ENCODE measurements around the gene MRPS15. TPM values are rescaled to one million over a fixed set of nuclear protein-coding genes. Genes with fewer than 3 reads are reported as not detected.

MRPS15 gene
- total RNA-seq, 4 donors from 2014 or later: 45.6 to 85.9 (median 56.3) TPM

GRCh38 chr1:36453051-36453450, 11.1 kb downstream of the MRPS15 start:
- TF ChIP-seq POLR2A (IDR thresholded peaks at IDR 0.05) (no peak), CTCF (IDR thresholded peaks at IDR 0.05) (no peak)
- Histone ChIP-seq H3K27me3 (no peaks in the 10 kb centered on the region), H3K27ac (no peak overlapping the region), H3K36me3 (peaks cover 20 to 25% of the 10 kb centered on the region in 2 donors), H3K9me3 (no peaks in the 10 kb centered on the region), H3K4me1 (peaks cover 9 to 13% of the 10 kb centered on the region in 2 donors), H3K4me3 (replicated peaks in 1 of 3) (no peak overlapping the region)
- intact Hi-C loops (cut with DNase I): no loop called here
- DNase-seq: no peak
- WGBS, 2 donors: 95 to 100% methylated on average over 3 of the region's 3 CpGs

- no peak for DNase-seq
- TF ChIP-seq CTCF (IDR thresholded peaks at IDR 0.05) (no peak), POLR2A (IDR thresholded peaks at IDR 0.05) (no peak)
- intact Hi-C loops (cut with DNase I): no loop called here
- WGBS, 2 donors: 25 to 33% methylated on average over 18 of the region's 18 CpGs
- Histone ChIP-seq H3K4me3 (replicated peaks in 1 of 3) (peak overlapping the region; percentile 42 to 80 (median 51)), H3K36me3 (peaks cover 8 to 13% of the 10 kb centered on the region in 2 donors), H3K27ac (peak overlapping the region; percentile 96 to 98 (median 97)), H3K4me1 (peaks cover 13 to 17% of the 10 kb centered on the region in 2 donors), H3K9me3 (no peaks in the 10 kb centered on the region), H3K27me3 (no peaks in the 10 kb centered on the region)
Measured at GRCh38 chr1:36450919-36451305, 13.3 kb downstream of the MRPS15 start.

GRCh38 chr1:36450270-36450918, 13.8 kb downstream of the MRPS15 start, which contains the start of gene OSCP1:
Gene OSCP1, minus strand, starts transcription at chr1:36450451. Its CDS starts 82 bp downstream, at chr1:36450369.
- H3K4me1 ChIP-seq: peaks cover 13 to 17% of the 10 kb centered on the region in 2 donors
- no peaks in the 10 kb centered on the region for H3K27me3 ChIP-seq
- TF ChIP-seq POLR2A (IDR thresholded peaks at IDR 0.05) (peak; percentile 74 to 92), CTCF (IDR thresholded peaks at IDR 0.05) (no peak)
- peak within 1 kb of the TSS; percentile 42 to 80 (median 51) for H3K4me3 ChIP-seq (replicated peaks in 1 of 3)
- DNase-seq: peak; percentile 96
- H3K9me3 ChIP-seq: no peaks in the 10 kb centered on the region
- peak within 1 kb of the TSS; percentile 96 to 98 (median 97) for H3K27ac ChIP-seq
- H3K36me3 ChIP-seq: peaks cover 3 to 8% of the 10 kb centered on the region in 2 donors
- WGBS, 2 donors: 1 to 2% methylated on average over 28 to 39 of the region's 48 CpGs
- intact Hi-C loops (cut with DNase I): no loop called here

GRCh38 chr1:36448530-36449056, 15.6 kb downstream of the MRPS15 start:
- Histone ChIP-seq H3K9me3 (no peaks in the 10 kb centered on the region), H3K4me1 (peaks cover 13 to 17% of the 10 kb centered on the region in 2 donors), H3K27me3 (no peaks in the 10 kb centered on the region), H3K27ac (no peak overlapping the region), H3K4me3 (replicated peaks in 1 of 3) (no peak overlapping the region), H3K36me3 (no peaks in the 10 kb centered on the region)
- WGBS, 2 donors: 92 to 93% methylated on average over 4 of the region's 4 CpGs
- no peak for DNase-seq
- intact Hi-C loops (cut with DNase I): no loop called here
- no peak for TF ChIP-seq CTCF (IDR thresholded peaks at IDR 0.05)
- no peak for TF ChIP-seq POLR2A (IDR thresholded peaks at IDR 0.05)

- H3K27me3 ChIP-seq: no peaks in the 10 kb centered on the region
- H3K4me1 ChIP-seq: peaks cover 13 to 17% of the 10 kb centered on the region in 2 donors
- H3K9me3 ChIP-seq: no peaks in the 10 kb centered on the region
- H3K4me3 ChIP-seq (replicated peaks in 1 of 3): no peak overlapping the region
- no peak for DNase-seq
- H3K36me3 ChIP-seq: no peaks in the 10 kb centered on the region
- H3K27ac ChIP-seq: peak overlapping the region in 1 of 3 donors; percentile 10
- intact Hi-C loops (cut with DNase I): no loop called here
- TF ChIP-seq CTCF (IDR thresholded peaks at IDR 0.05) (no peak), POLR2A (IDR thresholded peaks at IDR 0.05) (no peak)
Measured at GRCh38 chr1:36447450-36447849, 16.7 kb downstream of the MRPS15 start.
